ENCODE data around the gene TAOK1.

Gene TAOK1

GRCh38 chr17:29526322-29526721, 136.2 kb downstream of the TAOK1 start:
- Histone ChIP-seq H3K4me3 (no peak overlapping the region), H3K9me3 (no peaks in the 10 kb centered on the region), H3K36me3 (peaks cover 37 to 90% (median 55%) of the 10 kb centered on the region in 3 donors), H3K27ac (no peak overlapping the region), H3K27me3 (no peaks in the 10 kb centered on the region), H3K4me1 (no peaks in the 10 kb centered on the region)
- TF ChIP-seq CTCF (IDR thresholded peaks at IDR 0.05), result no peak
- no peak for DNase-seq
- intact Hi-C loops (cut with DNase I; ENCODE audit: low total_unique reads), result no loop called here

- H3K4me3 ChIP-seq, result no peak overlapping the region
These were observed 143.8 kb downstream of the TAOK1 start for GRCh38 chr17:29533976-29534375.

GRCh38 chr17:29544066-29544465, 153.9 kb downstream of the TAOK1 start:
- H3K36me3 ChIP-seq, result peaks cover 27 to 61% (median 29%) of the 10 kb centered on the region in 3 donors
- no peaks in the 10 kb centered on the region for H3K27me3 ChIP-seq
- no peaks in the 10 kb centered on the region for H3K4me1 ChIP-seq
- DNase-seq, result no peak
- H3K9me3 ChIP-seq, result no peaks in the 10 kb centered on the region
- no peak overlapping the region for H3K4me3 ChIP-seq
- no peak overlapping the region for H3K27ac ChIP-seq
- TF ChIP-seq CTCF (IDR thresholded peaks at IDR 0.05), result no peak
- intact Hi-C loops (cut with DNase I; ENCODE audit: low total_unique reads), result no loop called here

More at GRCh38 chr17:29533976-29534375, 143.8 kb downstream of the TAOK1 start:
- TF ChIP-seq CTCF (IDR thresholded peaks at IDR 0.05), result no peak
- no peak overlapping the region for H3K27ac ChIP-seq
- H3K36me3 ChIP-seq, result peaks cover 32 to 86% (median 49%) of the 10 kb centered on the region in 3 donors
- intact Hi-C loops (cut with DNase I; ENCODE audit: low total_unique reads), result no loop called here
- no peaks in the 10 kb centered on the region for H3K27me3 ChIP-seq
- H3K9me3 ChIP-seq, result no peaks in the 10 kb centered on the region
- no peak for DNase-seq
- no peaks in the 10 kb centered on the region for H3K4me1 ChIP-seq

- no peak for DNase-seq
- Histone ChIP-seq H3K27ac (no peak overlapping the region), H3K4me1 (no peaks in the 10 kb centered on the region), H3K4me3 (no peak overlapping the region), H3K27me3 (no peaks in the 10 kb centered on the region), H3K36me3 (peaks cover 17 to 41% (median 27%) of the 10 kb centered on the region in 3 donors), H3K9me3 (no peaks in the 10 kb centered on the region)
- no peak for TF ChIP-seq CTCF (IDR thresholded peaks at IDR 0.05)
- intact Hi-C loops (cut with DNase I; ENCODE audit: low total_unique reads), result no loop called here
These were observed 155.9 kb downstream of the TAOK1 start for GRCh38 chr17:29546085-29546484.

GRCh38 chr17:29546830-29547229, 156.7 kb downstream of the TAOK1 start:
- Histone ChIP-seq H3K27me3 (no peaks in the 10 kb centered on the region), H3K9me3 (no peaks in the 10 kb centered on the region), H3K27ac (no peak overlapping the region), H3K36me3 (peaks cover 14 to 34% (median 26%) of the 10 kb centered on the region in 3 donors), H3K4me1 (no peaks in the 10 kb centered on the region), H3K4me3 (no peak overlapping the region)
- TF ChIP-seq CTCF (IDR thresholded peaks at IDR 0.05), result no peak
- no peak for DNase-seq
- intact Hi-C loops (cut with DNase I; ENCODE audit: low total_unique reads), result no loop called here

Measured in tibial artery (tissue), 4 donors.